GM18909 (cell line): Measurements from ENCODE around the gene MRI1.
"Not testable (repeated sequence)": the region's sequence is repeated elsewhere in the genome, so short reads cannot be mapped to it uniquely, and the experiment has no call there.

Experiments
- ATAC-seq: cut with Tn5 transposase; IDR thresholded peaks from one replicate; pipeline ENCODE4 v1.9.1; 2021; ENCODE audit warnings: mild to moderate bottlenecking; ENCODE audit not compliant: unreplicated experiment, poor library complexity

The MRI1 gene

GRCh38 chr19:13757805-13758772 lies 6.2 kb upstream of the MRI1 start:
- ATAC-seq = no peak

DNA sequence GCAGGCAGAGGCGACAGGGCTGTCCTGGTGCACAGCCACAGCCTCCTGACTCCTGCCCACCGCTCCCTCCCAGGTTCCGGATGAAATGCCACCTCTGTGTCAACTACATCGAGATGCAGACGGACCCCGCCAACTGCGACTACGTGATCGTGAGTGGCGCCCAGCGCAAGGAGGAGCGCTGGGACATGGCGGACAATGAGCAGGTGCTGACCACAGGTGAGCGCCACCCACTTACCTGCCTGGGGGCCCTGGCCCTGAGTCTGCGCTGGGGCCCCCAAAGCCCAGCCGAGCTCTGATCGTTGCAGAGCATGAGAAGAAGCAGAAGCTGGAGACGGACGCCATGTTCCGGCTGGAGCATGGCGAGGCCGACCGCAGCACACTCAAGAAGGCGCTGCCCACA lies 5.5 kb upstream of the MRI1 start:
- ATAC-seq = no peak

DNA sequence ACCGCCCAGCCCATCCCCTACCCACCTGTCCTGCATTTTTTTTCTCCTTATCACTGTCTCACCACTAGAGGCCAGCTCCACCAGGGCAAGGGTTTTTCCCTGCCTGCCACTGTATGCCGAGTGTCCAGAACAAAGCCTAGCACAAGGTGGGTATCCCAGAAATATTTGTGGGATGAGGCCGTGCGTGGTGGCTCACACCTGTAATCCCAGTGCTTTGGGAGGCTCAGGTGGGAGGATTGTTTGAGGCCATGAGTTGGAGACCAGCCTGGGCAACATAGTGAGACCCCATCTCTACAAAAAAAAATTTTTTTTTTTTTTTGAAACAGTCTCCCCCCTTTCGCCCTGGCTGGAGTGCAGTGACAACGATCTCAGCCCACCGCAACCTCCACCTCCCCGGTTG lies 2.9 kb upstream of the MRI1 start:
- no peak for ATAC-seq

- no peak for ATAC-seq
These were observed 1.6 kb upstream of the MRI1 start for GRCh38 chr19:13762635-13763235.

GRCh38 chr19:13763265-13763664 lies 1.1 kb upstream of the MRI1 start:
- ATAC-seq = no peak

DNA sequence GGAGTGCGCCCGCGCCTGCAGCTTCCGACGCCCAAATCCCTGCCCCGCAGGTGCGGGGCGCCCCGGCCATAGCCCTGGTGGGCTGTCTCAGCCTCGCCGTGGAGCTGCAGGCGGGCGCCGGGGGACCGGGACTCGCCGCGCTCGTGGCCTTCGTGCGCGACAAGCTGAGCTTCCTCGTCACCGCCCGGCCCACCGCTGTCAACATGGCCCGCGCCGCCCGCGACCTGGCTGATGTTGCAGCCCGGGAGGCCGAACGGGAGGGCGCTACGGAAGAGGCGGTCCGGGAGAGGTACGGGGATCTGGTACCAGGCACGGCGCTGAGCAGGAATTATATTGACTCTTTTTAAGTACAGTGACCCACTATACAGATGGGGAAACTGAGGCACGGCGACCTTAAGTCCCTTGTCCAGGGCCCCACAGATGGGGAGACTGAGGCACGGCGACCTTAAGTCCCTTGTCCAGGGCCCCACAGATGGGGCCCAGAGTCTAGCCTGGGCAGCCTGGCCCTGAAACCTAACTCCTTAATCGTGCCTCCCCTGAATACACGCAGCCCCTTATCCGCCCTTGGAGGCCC lies 586 bp downstream of the MRI1 start:
- no peak for ATAC-seq

GRCh38 chr19:13765395-13766094 lies 1.2 kb downstream of the MRI1 start:
- no peak for ATAC-seq

GRCh38 chr19:13766095-13766481 lies 1.8 kb downstream of the MRI1 start:
- no peak for ATAC-seq

DNA sequence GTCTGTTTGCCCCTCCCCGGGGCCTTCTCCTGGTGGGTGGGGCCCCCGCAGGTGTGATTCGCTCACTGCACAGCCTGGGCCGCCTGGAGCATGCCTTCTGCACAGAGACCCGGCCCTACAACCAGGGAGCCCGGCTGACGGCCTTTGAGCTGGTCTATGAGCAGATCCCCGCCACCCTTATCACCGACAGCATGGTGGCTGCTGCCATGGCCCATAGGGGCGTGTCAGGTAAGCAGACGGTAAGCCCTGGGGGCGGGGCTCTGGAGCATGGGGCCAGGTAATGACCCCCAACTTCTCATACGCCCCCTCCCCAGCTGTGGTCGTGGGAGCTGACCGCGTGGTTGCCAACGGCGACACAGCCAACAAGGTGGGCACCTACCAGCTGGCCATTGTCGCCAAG lies 4.2 kb downstream of the MRI1 start:
- no peak for ATAC-seq

DNA sequence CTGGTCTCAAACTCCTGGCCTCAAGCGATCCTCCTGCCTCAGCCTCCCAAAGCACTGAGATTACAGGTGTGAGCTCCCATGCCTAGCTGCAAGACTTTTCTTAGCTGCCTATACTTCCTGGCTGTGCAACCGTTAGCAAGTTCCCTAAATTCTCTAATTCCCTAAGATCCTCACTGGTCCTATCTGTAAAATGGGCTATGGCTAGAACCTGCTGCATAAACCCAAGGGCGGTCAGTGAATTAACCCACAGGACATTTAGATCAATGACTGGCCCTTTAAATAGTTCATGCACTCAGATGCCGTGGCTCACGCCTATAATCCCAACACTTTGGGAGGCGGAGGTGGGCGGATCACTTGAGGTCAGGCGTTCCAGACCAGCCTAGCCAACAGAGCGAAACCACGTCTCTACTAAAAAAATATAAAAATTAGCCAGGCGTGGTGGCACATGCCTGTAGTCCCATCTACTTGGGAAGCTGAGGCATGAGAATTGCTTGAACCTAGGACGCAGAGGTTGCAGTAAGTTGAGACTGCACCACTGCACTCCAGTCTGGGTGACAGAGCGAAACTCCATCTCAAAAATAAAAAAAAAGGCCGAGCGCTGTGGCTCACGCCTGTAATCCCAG lies 5.8 kb downstream of the MRI1 start:
- ATAC-seq = no peak

DNA sequence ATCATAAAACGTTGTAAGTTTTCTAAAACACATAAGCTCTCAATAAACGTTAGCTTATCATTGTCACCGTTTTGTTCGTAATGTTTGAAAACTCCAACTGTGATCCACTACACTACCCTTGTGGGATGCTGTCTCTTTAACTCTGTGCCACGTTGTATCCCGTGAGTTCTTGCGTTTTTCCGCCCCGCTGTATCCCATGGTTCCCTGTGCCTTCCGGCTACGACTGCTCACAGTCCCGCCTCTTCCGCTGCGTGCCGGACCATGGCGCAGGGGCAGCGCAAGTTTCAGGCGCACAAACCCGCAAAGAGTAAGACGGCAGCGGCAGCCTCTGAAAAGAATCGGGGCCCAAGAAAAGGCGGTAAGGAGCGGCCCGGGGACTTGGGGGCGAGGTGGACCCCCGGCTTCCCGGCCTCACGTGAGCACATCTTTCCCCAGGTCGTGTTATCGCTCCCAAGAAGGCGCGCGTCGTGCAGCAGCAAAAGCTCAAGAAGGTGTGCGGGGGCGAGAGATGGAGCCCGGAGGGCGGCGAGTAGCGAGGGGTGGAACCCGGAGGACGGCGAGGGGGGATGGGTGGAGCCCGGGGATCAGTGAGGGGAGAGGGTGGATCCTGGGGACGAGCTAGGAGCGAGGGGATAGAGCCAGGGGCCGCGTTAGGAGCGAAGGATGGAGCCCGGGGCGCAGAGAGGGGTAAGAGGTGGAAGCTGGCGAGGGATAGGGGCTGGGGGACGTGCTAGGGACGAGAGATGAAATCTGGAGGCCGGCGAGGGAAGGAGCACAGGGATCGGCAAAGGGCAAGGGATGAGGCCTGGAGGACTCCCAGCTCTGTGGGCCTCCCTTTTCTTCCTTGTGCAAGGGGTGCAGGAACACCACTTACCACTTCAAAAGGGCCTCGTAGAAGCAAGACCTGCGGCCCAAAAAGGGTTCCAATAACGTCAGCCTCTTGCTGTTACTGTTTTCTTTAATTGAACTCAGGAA lies 10.2 kb downstream of the MRI1 start, which contains the start of gene C19orf53:
Gene C19orf53, plus strand, starts transcription at position 240 of the 975 bp plus-strand sequence. Its CDS starts 22 bp downstream, at position 262.
- peak; percentile 90 for ATAC-seq

DNA sequence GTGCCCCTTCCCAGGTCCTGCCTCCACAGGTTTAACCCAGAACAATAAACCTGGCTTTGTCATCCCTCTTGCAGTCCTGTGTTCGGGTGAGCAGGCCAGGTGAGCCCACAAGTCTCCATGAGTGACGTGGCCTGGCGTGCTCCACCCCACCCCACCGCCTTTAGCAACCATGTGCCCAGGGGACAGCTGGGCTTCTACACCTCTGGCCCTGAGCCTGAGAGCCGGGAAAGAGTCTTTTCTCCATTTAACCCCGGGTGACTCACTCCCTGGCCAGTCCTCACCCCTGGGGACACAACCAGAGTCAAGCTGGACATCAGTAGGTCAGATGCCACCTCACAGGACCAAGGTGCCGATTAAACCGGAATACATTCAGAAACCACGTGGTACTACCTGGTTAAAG lies 14.1 kb downstream of the MRI1 start:
- no peak for ATAC-seq

DNA sequence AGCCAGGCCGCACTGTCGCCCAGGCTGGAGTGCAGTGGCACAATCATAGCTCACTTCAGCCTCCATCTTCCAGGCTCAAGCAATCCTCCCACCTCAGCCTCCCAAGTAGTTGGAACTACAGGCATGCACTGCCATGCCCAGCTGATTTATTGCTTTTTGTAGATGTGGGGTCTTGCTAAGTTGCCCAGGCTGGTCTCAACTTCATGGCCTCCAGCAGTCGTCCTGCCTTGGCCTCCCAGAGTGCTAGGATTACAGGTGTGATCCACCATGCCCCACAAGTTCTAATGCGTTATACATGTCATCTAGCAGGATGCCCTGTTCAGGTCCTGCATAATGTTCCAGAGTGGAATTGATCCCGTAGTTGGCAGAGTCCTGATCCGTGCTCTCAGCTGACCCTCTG lies 14.5 kb downstream of the MRI1 start:
- ATAC-seq = no peak

DNA sequence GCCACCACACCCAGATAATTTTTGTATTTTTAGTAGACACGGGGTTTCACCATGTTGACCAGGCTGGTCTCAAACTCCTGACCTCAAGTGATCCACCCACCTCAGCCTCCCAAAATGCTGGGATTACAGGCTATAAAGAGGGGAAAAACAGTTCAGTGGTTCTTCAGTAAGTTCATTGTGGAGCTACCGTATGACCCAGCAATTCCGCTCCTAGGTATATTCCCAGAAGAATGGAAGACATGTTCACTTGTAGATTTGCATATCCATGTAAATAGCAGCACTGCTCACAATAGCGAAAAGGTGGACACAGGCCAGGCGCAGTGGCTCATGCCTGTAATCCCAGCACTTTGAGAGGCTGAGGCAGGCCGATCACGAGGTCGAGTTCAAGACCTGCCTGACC lies 15.5 kb downstream of the MRI1 start:
- not testable (repeated sequence) for ATAC-seq

- no peak for ATAC-seq
These were observed 17.2 kb downstream of the MRI1 start for GRCh38 chr19:13781547-13781946.

GRCh38 chr19:13782537-13782936 lies 18.2 kb downstream of the MRI1 start:
- no peak for ATAC-seq

DNA sequence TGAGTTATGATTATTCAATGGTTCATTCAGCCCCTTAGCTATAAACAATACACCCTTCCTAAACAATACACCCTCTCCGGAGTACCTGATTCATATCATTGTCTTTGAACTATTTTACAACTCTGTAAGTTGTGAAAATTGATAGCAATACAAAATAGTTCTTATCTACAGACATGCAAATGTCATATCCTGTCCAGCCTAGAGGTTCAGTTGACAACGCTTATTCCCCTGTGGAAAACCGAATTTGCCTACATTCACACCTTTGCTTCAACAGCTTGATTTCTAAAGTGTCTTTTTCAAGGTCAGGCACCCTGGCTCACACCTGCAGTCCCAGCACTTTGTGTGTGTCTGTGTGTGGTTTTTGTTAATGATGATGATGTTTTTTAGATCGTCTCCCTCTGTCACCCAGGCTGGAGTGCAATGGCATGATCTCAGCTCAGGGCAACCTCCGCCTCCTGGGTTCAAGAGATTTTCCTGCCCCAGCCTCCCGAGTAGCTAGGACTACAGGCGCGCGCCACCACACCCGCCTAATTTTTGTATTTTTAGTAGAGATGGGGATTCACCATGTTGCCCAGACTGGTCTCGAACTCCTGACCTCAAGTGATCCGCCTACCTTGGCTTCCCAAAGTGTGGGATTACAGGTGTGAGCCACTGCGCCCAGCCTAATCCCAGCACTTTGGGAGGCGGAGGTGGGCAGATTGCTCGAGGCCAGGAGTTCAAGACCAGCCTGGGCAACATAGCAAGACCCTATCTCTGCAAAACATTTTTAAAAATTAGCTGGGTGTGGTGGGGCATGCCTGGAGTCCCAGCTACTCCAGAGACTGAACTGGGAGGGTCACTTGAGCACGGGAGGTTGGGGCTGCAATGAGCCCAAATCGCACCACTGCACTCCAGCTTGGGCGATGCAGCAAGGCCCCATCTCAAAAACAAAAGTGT lies 19.5 kb downstream of the MRI1 start:
- no peak for ATAC-seq
